ENCODE measurements around the gene DCTN2. TPM values are rescaled to one million over a fixed set of nuclear protein-coding genes. Genes with fewer than 3 reads are reported as not detected.
"Not testable (repeated sequence)": the region's sequence is repeated elsewhere in the genome, so short reads cannot be mapped to it uniquely, and the experiment has no call there.

The DCTN2 gene
- total RNA-seq, 4 donors from 2014 or later = 164 to 199 (median 193) TPM

GRCh38 chr12:57520053-57520818, 26.8 kb downstream of the DCTN2 start, which contains the start of gene DDIT3:
Gene DDIT3, minus strand, starts transcription at chr12:57520514. Its CDS starts 3,108 bp downstream, at chr12:57517406.
- 0% methylated on average over 31 to 32 of the region's 52 CpGs for WGBS, 2 donors
- H3K4me3 ChIP-seq (replicated peaks in 1 of 3) = peak within 1 kb of the TSS; percentile 82 to 97 (median 85)
- H3K4me1 ChIP-seq = peaks cover 46 to 59% of the 10 kb centered on the region in 2 donors
- H3K9me3 ChIP-seq = no peaks in the 10 kb centered on the region
- H3K27me3 ChIP-seq = no peaks in the 10 kb centered on the region
- H3K36me3 ChIP-seq = peaks cover 25 to 29% of the 10 kb centered on the region in 2 donors
- peak; percentile 100 for DNase-seq
- intact Hi-C loops (cut with DNase I) = no loop called here
- H3K27ac ChIP-seq = peak within 1 kb of the TSS; percentile 98 to 100 (median 99)
- TF ChIP-seq CTCF (IDR thresholded peaks at IDR 0.05) (peak in 1 of 6 experiments; percentile 5), POLR2A (IDR thresholded peaks at IDR 0.05) (peak; percentile 97 to 99)

GRCh38 chr12:57519796-57520052, 27.3 kb downstream of the DCTN2 start:
- Histone ChIP-seq H3K27me3 (no peaks in the 10 kb centered on the region), H3K4me1 (peaks cover 46 to 53% of the 10 kb centered on the region in 2 donors), H3K9me3 (no peaks in the 10 kb centered on the region), H3K27ac (peak overlapping the region; percentile 97), H3K36me3 (peaks cover 27 to 33% of the 10 kb centered on the region in 2 donors), H3K4me3 (replicated peaks in 1 of 3) (peak overlapping the region; percentile 82 to 97 (median 85))
- 0 to 2% methylated on average over 7 to 8 of the region's 8 CpGs for WGBS, 2 donors
- peak in 1 of 6 experiments; percentile 9 for TF ChIP-seq CTCF (IDR thresholded peaks at IDR 0.05)
- no peak for TF ChIP-seq POLR2A (IDR thresholded peaks at IDR 0.05)
- intact Hi-C loops (cut with DNase I) = no loop called here
- peak; percentile 52 to 55 for DNase-seq

GRCh38 chr12:57518920-57519795, 27.8 kb downstream of the DCTN2 start:
- H3K27me3 ChIP-seq = no peaks in the 10 kb centered on the region
- H3K9me3 ChIP-seq = no peaks in the 10 kb centered on the region
- H3K4me1 ChIP-seq = peaks cover 42 to 48% of the 10 kb centered on the region in 2 donors
- DNase-seq = peak; percentile 18 to 27
- peak overlapping the region; percentile 82 to 97 (median 85) for H3K4me3 ChIP-seq (replicated peaks in 1 of 3)
- H3K36me3 ChIP-seq = peaks cover 33% of the 10 kb centered on the region in 2 donors
- H3K27ac ChIP-seq = peak overlapping the region; percentile 97
- intact Hi-C loops (cut with DNase I) = no loop called here
- WGBS, 2 donors = 25 to 27% methylated on average over 7 of the region's 7 CpGs
- TF ChIP-seq CTCF (IDR thresholded peaks at IDR 0.05) (no peak), POLR2A (IDR thresholded peaks at IDR 0.05) (no peak)

- Histone ChIP-seq H3K36me3 (peaks cover 33% of the 10 kb centered on the region in 2 donors), H3K27me3 (no peaks in the 10 kb centered on the region), H3K9me3 (no peaks in the 10 kb centered on the region), H3K27ac (peak overlapping the region; percentile 50 to 97 (median 97)), H3K4me3 (replicated peaks in 1 of 3) (peak overlapping the region in 2 of 3 donors; percentile 85 to 97), H3K4me1 (peaks cover 34 to 41% of the 10 kb centered on the region in 2 donors)
- no peak for DNase-seq
- TF ChIP-seq CTCF (IDR thresholded peaks at IDR 0.05) (no peak), POLR2A (IDR thresholded peaks at IDR 0.05) (no peak)
- WGBS, 2 donors = 77 to 80% methylated on average over 8 of the region's 8 CpGs
- intact Hi-C loops (cut with DNase I) = no loop called here
These were observed 28.6 kb downstream of the DCTN2 start for GRCh38 chr12:57518176-57518919.

- Histone ChIP-seq H3K4me1 (peaks cover 32 to 41% of the 10 kb centered on the region in 2 donors), H3K27ac (peak overlapping the region; percentile 50 to 97 (median 97)), H3K36me3 (peaks cover 39% of the 10 kb centered on the region in 2 donors)
- 78 to 80% methylated on average over 10 of the region's 10 CpGs for WGBS, 2 donors
- DNase-seq; H3K4me3 ChIP-seq (replicated peaks in 1 of 3); H3K9me3 ChIP-seq; intact Hi-C loops (cut with DNase I); H3K27me3 ChIP-seq: not testable (repeated sequence)
These were observed 29.3 kb downstream of the DCTN2 start for GRCh38 chr12:57517718-57518117.

Measured in thyroid gland (tissue), 4 donors.